ENCODE measurements around the gene MAP3K14.

DNA sequence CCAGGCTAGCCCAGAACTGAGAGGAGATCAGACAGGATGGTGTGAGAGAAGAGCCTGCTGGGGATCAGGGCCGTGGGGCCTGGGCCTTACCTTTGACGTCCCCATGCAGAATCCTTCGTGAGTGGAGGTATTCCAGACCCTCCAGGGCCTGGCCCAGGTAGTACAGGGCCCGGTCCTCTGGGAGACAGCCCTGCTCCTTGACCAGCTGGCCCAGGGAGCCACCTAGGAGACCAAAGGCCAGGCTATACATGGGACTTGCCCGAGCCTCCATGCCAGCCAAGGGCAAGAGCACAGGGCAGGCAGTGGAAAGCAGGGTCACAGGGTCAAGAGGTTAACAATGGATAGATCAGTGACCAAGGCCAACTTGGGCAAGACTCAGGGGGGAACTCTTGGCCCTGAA is 42.8 kb downstream of the MAP3K14 start:
- TF ChIP-seq, protein P1, sequence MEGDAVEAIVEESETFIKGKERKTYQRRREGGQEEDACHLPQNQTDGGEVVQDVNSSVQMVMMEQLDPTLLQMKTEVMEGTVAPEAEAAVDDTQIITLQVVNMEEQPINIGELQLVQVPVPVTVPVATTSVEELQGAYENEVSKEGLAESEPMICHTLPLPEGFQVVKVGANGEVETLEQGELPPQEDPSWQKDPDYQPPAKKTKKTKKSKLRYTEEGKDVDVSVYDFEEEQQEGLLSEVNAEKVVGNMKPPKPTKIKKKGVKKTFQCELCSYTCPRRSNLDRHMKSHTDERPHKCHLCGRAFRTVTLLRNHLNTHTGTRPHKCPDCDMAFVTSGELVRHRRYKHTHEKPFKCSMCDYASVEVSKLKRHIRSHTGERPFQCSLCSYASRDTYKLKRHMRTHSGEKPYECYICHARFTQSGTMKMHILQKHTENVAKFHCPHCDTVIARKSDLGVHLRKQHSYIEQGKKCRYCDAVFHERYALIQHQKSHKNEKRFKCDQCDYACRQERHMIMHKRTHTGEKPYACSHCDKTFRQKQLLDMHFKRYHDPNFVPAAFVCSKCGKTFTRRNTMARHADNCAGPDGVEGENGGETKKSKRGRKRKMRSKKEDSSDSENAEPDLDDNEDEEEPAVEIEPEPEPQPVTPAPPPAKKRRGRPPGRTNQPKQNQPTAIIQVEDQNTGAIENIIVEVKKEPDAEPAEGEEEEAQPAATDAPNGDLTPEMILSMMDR (IDR thresholded peaks at IDR 0.05), result no peak
- no peak for TF ChIP-seq EZH2 (IDR thresholded peaks at IDR 0.05)
- TF ChIP-seq EZH2phosphoT487 (IDR thresholded peaks at IDR 0.05), result no peak

Measured in neural progenitor cell (in vitro differentiated cells).